ENCODE data around the gene TTLL10. TPM values are rescaled to one million over a fixed set of nuclear protein-coding genes. Genes with fewer than 3 reads are reported as not detected.

Gene TTLL10
- not detected for total RNA-seq
- 0.08 TPM for polyA plus RNA-seq

- H3K36me3 ChIP-seq (ENCODE audit: insufficient read depth), result no peaks in the 10 kb centered on the region
- H3K27ac ChIP-seq (ENCODE audit: low read depth), result no peak within 1 kb of the TSS
- H3K4me3 ChIP-seq (ENCODE audit: low read depth, low read length), result no peak within 1 kb of the TSS
- DNase-seq (ENCODE audit: extremely low spot score), result no peak
- H3K4me1 ChIP-seq (ENCODE audit: insufficient read depth), result no peaks in the 10 kb centered on the region
- 19% methylated on average over 35 of the region's 35 CpGs for WGBS
Measured at GRCh38 chr1:1173793-1174415, at the start of gene TTLL10. TTLL10 (plus strand) TSS chr1:1173880; CDS start chr1:1179216, 5,336 bp downstream.

DNA sequence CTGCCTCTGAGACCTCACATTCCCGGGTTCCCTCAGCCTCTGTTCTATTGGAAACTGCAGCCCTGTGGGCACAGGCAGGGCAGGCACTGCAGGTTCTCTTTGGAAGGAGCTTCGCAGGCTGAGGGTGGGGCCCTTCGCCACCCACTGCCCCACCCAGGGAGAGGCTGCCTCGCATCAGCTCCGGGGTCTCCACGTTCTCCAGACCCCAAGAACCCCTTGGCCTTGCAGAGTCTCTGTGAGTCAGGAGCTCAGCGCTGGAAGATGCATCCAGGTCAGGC lies 49.2 kb upstream of the TTLL10 start:
- H3K4me1 ChIP-seq (ENCODE audit: insufficient read depth), result no peaks in the 10 kb centered on the region
- H3K36me3 ChIP-seq (ENCODE audit: insufficient read depth), result no peaks in the 10 kb centered on the region
- DNase-seq (ENCODE audit: extremely low spot score), result no peak
- H3K4me3 ChIP-seq (ENCODE audit: low read depth, low read length), result no peak overlapping the region
- no peak overlapping the region for H3K27ac ChIP-seq (ENCODE audit: low read depth)
- 87% methylated on average over 7 of the region's 7 CpGs for WGBS

DNA sequence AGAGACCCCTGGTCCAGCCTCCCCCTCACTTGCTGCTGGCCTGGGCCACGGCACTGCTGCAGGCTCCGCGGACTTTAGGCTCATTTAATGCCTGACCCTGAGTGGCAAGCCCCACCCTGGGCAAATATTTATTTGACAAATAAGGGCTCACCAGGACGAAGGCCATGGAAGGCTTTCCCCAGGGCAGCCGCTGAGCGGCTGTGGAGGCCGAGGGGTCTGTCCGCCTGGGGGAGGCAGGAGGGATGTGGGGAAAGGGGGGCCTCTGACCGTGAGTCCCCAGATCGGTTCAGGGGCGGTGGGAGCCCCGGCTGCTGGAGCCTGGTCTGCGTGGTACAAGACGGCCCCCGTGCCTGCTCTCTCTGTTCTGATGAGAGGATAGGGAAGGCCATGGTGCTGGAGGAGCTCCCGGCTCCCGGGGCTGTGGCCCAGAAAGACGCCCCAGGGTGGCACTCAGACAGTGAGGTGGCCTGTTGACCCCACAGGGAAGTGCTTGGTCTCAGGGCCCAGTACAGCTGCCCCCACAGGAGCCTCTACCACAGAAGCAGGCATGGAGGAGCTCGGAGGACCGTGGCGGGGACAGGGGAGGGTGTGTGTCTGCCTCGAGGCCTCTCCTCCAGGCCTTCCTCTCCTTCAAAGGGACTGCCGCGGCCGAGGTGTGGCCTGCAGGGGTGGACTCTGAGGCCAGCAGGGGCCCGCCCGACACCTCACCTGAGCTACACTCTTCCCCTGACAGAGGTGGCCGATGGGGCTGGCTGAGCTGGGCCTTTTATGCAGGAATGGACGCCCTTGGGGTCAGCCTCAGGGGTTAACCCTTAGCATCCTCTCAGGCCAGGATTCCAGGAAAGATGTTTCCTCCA lies 48.7 kb upstream of the TTLL10 start:
- no peak overlapping the region for H3K4me3 ChIP-seq (ENCODE audit: low read depth, low read length)
- WGBS, result 67% methylated on average over 29 of the region's 29 CpGs
- no peaks in the 10 kb centered on the region for H3K4me1 ChIP-seq (ENCODE audit: insufficient read depth)
- no peak overlapping the region for H3K27ac ChIP-seq (ENCODE audit: low read depth)
- no peak for DNase-seq (ENCODE audit: extremely low spot score)
- no peaks in the 10 kb centered on the region for H3K36me3 ChIP-seq (ENCODE audit: insufficient read depth)

DNA sequence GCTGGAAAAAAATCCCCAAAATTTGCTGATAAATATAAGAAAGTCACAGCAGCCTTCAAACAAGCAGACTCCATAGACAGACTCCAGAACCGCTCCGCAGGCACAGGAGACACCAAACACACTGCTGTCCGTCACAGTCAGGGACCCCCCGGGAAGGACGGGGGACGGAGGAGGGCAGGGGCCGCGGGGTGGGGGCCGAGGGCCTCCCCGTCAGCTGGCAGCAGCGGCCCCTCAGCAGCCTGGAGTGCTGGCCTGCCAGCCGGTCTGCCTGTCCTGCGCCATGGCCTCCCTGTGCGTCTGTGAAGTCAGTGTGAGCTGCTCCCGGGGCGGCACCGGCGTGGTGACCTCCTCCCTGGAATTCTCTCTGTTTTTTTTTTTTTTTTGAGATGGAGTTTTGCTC lies 47.7 kb upstream of the TTLL10 start:
- 85% methylated on average over 18 of the region's 18 CpGs for WGBS
- H3K36me3 ChIP-seq (ENCODE audit: insufficient read depth), result no peaks in the 10 kb centered on the region
- no peak overlapping the region for H3K4me3 ChIP-seq (ENCODE audit: low read depth, low read length)
- no peak for DNase-seq (ENCODE audit: extremely low spot score)
- no peaks in the 10 kb centered on the region for H3K4me1 ChIP-seq (ENCODE audit: insufficient read depth)
- H3K27ac ChIP-seq (ENCODE audit: low read depth), result no peak overlapping the region

DNA sequence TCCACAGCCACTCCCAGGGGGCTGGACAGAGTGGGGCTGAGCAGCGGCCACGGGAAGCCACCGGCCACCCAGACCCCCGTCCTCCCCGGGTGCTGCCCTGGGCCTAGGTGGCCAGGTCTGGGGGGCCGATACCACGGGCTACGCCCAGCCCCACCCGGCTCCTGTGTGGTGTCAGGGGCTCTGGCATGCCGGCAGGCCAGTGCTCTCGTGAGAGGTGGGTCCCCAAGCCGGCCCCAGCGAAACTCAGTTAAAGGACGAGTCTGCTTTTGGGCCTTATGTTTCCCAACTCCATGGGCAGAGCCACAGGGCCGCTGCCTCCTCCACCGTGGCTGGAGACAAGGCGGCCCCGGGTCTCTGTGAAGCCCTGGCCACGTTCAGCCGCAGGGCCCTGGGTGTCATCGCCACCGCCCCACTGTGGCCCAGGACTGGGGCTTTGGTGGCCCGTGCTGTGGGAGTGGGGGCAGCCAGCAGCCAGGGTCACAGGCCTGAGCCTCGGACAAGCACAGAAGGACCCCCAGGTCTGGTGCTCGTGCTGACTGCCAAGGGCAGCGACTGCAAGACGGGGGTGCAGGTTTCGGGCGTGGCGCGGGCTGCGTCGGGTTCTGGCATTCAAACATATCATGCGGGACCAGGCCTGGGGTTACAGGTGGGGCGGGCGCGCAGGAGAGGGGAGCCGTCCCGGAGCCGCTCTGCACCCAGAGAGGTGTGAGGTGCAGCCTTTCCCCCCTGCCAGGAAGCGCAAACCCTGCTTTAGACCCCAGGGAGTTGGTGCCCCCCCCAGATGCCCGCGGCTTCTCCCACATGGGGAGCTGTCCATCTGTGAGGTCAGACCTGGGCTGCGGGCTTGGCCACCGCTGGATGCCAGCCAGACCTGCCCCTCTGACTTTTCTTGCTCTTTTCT lies 45.9 kb upstream of the TTLL10 start:
- Histone ChIP-seq H3K4me3 (ENCODE audit: low read depth, low read length) (no peak overlapping the region), H3K36me3 (ENCODE audit: insufficient read depth) (no peaks in the 10 kb centered on the region), H3K27ac (ENCODE audit: low read depth) (no peak overlapping the region), H3K4me1 (ENCODE audit: insufficient read depth) (no peaks in the 10 kb centered on the region)
- WGBS, result 87% methylated on average over 45 of the region's 45 CpGs
- no peak for DNase-seq (ENCODE audit: extremely low spot score)

GRCh38 chr1:1128454-1129139 lies 45.1 kb upstream of the TTLL10 start:
- Histone ChIP-seq H3K4me1 (ENCODE audit: insufficient read depth) (no peaks in the 10 kb centered on the region), H3K36me3 (ENCODE audit: insufficient read depth) (no peaks in the 10 kb centered on the region), H3K27ac (ENCODE audit: low read depth) (no peak overlapping the region), H3K4me3 (ENCODE audit: low read depth, low read length) (no peak overlapping the region)
- 80% methylated on average over 32 of the region's 32 CpGs for WGBS
- DNase-seq (ENCODE audit: extremely low spot score), result no peak

DNA sequence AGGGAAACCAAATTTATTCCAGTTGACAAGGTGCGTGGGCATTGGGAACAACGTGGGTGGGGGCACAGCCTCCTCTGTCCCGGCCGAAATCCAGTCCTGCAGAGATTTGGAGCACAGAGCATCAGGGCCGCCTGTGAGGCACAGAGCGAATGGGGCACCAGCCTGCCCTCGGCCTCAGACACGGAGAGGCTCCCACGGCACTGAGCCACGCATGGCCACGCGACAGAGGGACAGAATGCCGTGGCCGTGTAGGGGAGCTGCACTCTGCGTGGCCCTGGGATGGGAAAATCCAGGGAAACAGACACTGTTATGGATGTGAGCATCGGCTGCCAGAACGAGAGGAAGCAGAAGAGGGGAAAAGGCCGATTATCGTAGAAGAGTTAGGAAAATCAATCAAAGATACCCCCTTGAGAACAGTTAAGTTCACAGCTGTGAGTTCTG lies 44.3 kb upstream of the TTLL10 start:
- no peak overlapping the region for H3K27ac ChIP-seq (ENCODE audit: low read depth)
- 83% methylated on average over 19 of the region's 19 CpGs for WGBS
- no peak overlapping the region for H3K4me3 ChIP-seq (ENCODE audit: low read depth, low read length)
- H3K4me1 ChIP-seq (ENCODE audit: insufficient read depth), result no peaks in the 10 kb centered on the region
- H3K36me3 ChIP-seq (ENCODE audit: insufficient read depth), result no peaks in the 10 kb centered on the region
- no peak for DNase-seq (ENCODE audit: extremely low spot score)

DNA sequence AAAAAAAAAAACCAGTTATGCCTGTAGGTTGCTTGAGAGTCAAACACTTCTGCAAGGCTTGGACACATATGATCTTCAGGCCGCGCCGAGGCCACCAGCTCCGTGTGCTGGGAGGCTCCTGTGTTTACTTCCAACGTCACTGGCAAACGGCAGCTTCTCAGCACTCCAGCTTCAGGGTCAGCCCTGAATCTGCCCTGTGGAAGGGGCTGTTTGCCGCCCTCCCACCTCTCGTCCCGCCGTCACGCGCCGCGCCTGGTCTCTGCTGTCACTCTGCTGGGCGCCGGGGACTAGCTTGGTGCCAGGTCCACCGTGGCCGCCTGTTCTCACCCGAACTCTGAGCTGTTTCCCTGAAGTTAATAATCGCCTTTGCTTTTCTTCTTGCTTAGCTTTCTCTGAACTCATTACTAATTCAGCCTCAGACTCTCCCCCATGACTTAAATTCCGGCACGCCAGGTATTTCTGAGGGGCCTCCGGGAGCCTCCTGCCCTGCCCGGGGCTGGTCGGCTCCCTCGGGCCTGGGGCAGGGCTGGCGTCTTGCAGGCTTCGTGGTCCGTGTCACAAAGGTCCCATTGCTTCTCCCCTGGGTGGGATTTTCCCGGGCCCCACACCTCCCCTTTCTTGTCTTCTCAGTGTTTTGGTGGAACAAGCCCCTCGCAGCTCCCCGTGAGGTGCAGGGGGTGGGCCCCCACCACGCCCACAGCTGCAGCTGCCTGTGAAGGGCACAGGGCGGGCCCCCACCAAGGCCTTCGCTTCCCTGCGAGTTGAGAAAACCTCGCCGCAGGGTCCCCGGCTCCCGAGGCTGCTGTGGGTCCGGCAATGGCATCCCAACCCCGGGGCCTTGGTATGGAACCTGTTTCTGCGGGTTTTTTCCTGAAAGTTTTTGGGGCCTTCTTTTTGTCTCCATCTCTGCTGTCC lies 43.2 kb upstream of the TTLL10 start:
- Histone ChIP-seq H3K36me3 (ENCODE audit: insufficient read depth) (no peaks in the 10 kb centered on the region), H3K27ac (ENCODE audit: low read depth) (no peak overlapping the region), H3K4me3 (ENCODE audit: low read depth, low read length) (no peak overlapping the region), H3K4me1 (ENCODE audit: insufficient read depth) (no peaks in the 10 kb centered on the region)
- no peak for DNase-seq (ENCODE audit: extremely low spot score)
- 85% methylated on average over 43 of the region's 43 CpGs for WGBS

GRCh38 chr1:1132042-1132950 lies 41.4 kb upstream of the TTLL10 start:
- peak overlapping the region; percentile 70 for H3K27ac ChIP-seq (ENCODE audit: low read depth)
- H3K36me3 ChIP-seq (ENCODE audit: insufficient read depth), result no peaks in the 10 kb centered on the region
- H3K4me3 ChIP-seq (ENCODE audit: low read depth, low read length), result no peak overlapping the region
- WGBS, result 83% methylated on average over 48 of the region's 48 CpGs
- DNase-seq (ENCODE audit: extremely low spot score), result no peak
- H3K4me1 ChIP-seq (ENCODE audit: insufficient read depth), result no peaks in the 10 kb centered on the region

DNA sequence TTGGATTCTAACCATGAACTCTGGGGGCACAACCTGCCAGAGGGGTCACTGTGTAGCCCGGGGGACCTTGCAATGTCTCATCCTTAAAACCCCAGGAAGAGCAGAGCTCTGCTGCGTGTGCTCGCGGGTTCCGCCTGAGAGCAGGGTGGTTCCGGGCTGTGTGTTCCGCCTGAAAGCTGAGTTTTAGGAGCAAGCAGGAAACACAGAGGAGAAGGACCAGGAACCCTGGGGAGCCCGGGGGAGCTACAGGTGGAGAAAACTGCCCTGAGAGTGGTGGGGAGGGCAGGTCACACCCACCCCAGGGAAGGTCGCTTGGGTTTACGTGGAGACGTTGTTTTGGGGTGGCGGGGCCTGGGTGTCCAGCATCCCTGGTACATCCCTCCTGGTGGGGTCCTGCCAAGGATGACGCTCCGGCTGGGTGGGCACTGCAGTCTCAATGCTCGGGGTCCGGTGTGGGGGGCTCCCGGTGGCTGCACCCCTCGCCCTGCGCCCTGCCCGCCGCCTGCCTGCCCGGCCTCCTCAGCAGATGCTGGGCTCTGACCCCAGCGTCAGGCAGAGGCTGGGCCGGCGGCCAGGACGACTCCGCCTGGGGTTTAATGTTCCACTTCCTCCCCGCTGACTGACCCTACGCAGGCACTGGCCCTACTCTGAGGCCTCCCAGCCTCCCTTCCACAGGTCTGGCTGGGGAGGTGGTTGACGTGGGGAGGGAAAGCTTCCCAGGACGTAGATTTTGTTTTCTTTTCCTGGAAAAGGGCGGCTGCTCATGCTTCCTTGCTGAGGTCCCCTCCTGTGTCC lies 40.5 kb upstream of the TTLL10 start:
- no peak for DNase-seq (ENCODE audit: extremely low spot score)
- no peaks in the 10 kb centered on the region for H3K36me3 ChIP-seq (ENCODE audit: insufficient read depth)
- H3K27ac ChIP-seq (ENCODE audit: low read depth), result peak overlapping the region; percentile 70
- no peaks in the 10 kb centered on the region for H3K4me1 ChIP-seq (ENCODE audit: insufficient read depth)
- H3K4me3 ChIP-seq (ENCODE audit: low read depth, low read length), result no peak overlapping the region
- WGBS, result 50% methylated on average over 32 of the region's 32 CpGs

DNA sequence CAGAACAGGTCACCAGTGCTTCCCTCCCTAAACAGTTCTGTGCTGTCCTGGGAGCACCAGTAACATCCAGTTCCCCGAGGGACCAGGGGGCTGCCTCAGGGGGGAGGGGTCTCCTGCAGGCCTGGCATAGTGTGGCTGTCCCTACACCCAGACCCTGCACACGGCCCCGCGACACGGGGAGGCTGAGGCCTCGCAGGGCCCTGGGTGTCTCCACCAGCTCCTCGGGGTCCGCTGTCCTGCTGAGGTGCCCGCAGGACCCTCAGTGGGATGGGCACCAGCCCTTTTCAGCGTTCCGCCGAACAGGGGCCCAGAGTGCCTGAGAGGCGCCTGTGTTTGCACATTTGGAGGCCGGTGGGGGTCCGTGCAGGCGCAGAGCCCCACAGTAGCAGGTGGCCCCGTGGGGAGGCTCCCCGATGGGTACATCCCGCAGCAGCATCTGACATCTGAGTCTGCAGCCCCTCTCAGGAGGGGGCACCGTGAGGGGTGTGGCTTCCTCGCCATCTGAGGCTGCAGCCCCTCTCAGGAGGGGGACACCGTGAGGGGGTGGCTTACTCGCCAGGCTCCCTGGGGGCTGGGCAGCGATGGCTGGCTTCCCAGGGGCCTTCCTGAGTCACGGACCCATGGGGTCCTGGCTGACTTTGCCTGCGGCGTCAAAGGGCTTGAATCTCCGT lies 39.2 kb upstream of the TTLL10 start:
- WGBS, result 89% methylated on average over 28 of the region's 28 CpGs
- Histone ChIP-seq H3K27ac (ENCODE audit: low read depth) (no peak overlapping the region), H3K4me1 (ENCODE audit: insufficient read depth) (no peaks in the 10 kb centered on the region), H3K36me3 (ENCODE audit: insufficient read depth) (no peaks in the 10 kb centered on the region), H3K4me3 (ENCODE audit: low read depth, low read length) (no peak overlapping the region)
- DNase-seq (ENCODE audit: extremely low spot score), result no peak

Data from urinary bladder (tissue), 4 donors.